ENCODE data around the gene PMM2.

- TF ChIP-seq CTCF (IDR thresholded peaks at IDR 0.05; ENCODE audit: borderline replicate concordance, extremely low read depth, low read length, poor library complexity, severe bottlenecking) (no peak), EZH2 (IDR thresholded peaks at IDR 0.05; ENCODE audit: borderline replicate concordance, low read depth, low read length, severe bottlenecking) (no peak)
Measured at GRCh38 chr16:8828541-8829165, 31.0 kb downstream of the PMM2 start.
